Measurements from ENCODE around the gene STRIP2. TPM values are rescaled to one million over a fixed set of nuclear protein-coding genes. Genes with fewer than 3 reads are reported as not detected.

The STRIP2 gene
- total RNA-seq, 1 experiment from 2014 or later: 10.8 TPM

GRCh38 chr7:129457101-129457500, 22.9 kb downstream of the STRIP2 start:
- RAD21 ChIA-PET (ENCODE audit: low non-redundant PET in 1 of 2, low total read pairs in 2 of 2, uncharacterized antibody in 2 of 2, unreplicated experiment in 2 of 2): no interaction called here
- no peak for DNase-seq (ENCODE audit: low read depth, low spot score)
- Histone ChIP-seq H3K4me1 (ENCODE audit: control insufficient read depth in 1 of 2, insufficient read depth in 2 of 2, low read length in 2 of 2) (peaks cover 7 to 27% of the 10 kb centered on the region in 2 experiments), H3K4me3 (replicated peaks in 1 of 2; ENCODE audit: low read depth in 1 of 2, low read length in 2 of 2) (no peak overlapping the region), H3K27me3 (ENCODE audit: insufficient read depth, low read length) (no peaks in the 10 kb centered on the region), H3K79me2 (ENCODE audit: insufficient read depth, low read length) (no peaks in the 10 kb centered on the region), H3K9me3 (ENCODE audit: control insufficient read depth in 1 of 2, insufficient read depth in 1 of 2, low read depth in 1 of 2, low read length in 2 of 2) (no peaks in the 10 kb centered on the region), H3K4me2 (ENCODE audit: low read length) (no peak overlapping the region), H3K9ac (ENCODE audit: low read length) (no peak overlapping the region), H3K27ac (ENCODE audit: low read depth, low read length) (no peak overlapping the region), H3K36me3 (ENCODE audit: control insufficient read depth in 1 of 2, insufficient read depth in 2 of 2, low read length in 2 of 2) (peaks cover 11 to 39% of the 10 kb centered on the region in 2 experiments), H2AFZ (ENCODE audit: low read depth, low read length, poor library complexity, severe bottlenecking) (no peak overlapping the region), H3K9me2 (ENCODE audit: insufficient read depth) (no peaks in the 10 kb centered on the region), H4K20me1 (ENCODE audit: insufficient read depth) (no peaks in the 10 kb centered on the region)
- ATAC-seq: no peak
- intact Hi-C loops (cut with micrococcal nuclease): no loop called here
- no TSS peak for BruUV-seq (replicated peaks)
- TF ChIP-seq RAD21 (IDR thresholded peaks at IDR 0.05; ENCODE audit: low read depth) (no peak), JUND (IDR thresholded peaks at IDR 0.05) (no peak), TCF7L2 (IDR thresholded peaks at IDR 0.05; ENCODE audit: borderline replicate concordance, extremely low read depth, insufficient read depth, insufficient read length) (no peak), POLR2A (IDR thresholded peaks at IDR 0.05; ENCODE audit: borderline replicate concordance, extremely low read depth, insufficient read depth, insufficient read length) (no peak), POLR2AphosphoS5 (IDR thresholded peaks at IDR 0.05; ENCODE audit: low read depth, low read length) (no peak), CEBPB (IDR thresholded peaks at IDR 0.05; ENCODE audit: low read depth) (no peak), ZBTB33 (IDR thresholded peaks at IDR 0.05; ENCODE audit: extremely low read depth, insufficient replicate concordance, low read length) (no peak), CTCF (IDR thresholded peaks at IDR 0.05 in 2 of 3, conservative IDR thresholded peaks at IDR 0.05 in 1 of 3; ENCODE audit: borderline replicate concordance in 1 of 3, insufficient read depth in 1 of 3, low read depth in 2 of 3, low read length in 2 of 3) (no peak), CBX3 (IDR thresholded peaks at IDR 0.05; ENCODE audit: low read depth) (no peak), EGR1 (IDR thresholded peaks at IDR 0.05; ENCODE audit: low read depth) (no peak), SP1 (IDR thresholded peaks at IDR 0.05; ENCODE audit: low read depth) (no peak), ELF1 (IDR thresholded peaks at IDR 0.05; ENCODE audit: borderline replicate concordance, low read depth) (no peak), SIN3A (IDR thresholded peaks at IDR 0.05; ENCODE audit: low read depth) (no peak), EZH2 (IDR thresholded peaks at IDR 0.05) (no peak), ZNF274 (IDR thresholded peaks at IDR 0.05; ENCODE audit: low read depth, low read length) (no peak), EZH2phosphoT487 (IDR thresholded peaks at IDR 0.05; ENCODE audit: borderline replicate concordance) (no peak), ATF3 (IDR thresholded peaks at IDR 0.05) (no peak), MAX (IDR thresholded peaks at IDR 0.05) (no peak), FOSL1 (IDR thresholded peaks at IDR 0.05; ENCODE audit: low read depth) (no peak)
- POLR2A ChIA-PET: no interaction called here
- CTCF ChIA-PET: no interaction called here
